ENCODE data around the gene AGBL4.

- TF ChIP-seq POLR2AphosphoS5 (IDR thresholded peaks at IDR 0.05; ENCODE audit: low read depth, low read length) (no peak), POLR2A (IDR thresholded peaks at IDR 0.05; ENCODE audit: low read depth, low read length) (no peak)
Measured at GRCh38 chr1:49016030-49016977, 1007.5 kb downstream of the AGBL4 start.

All from GM12892 (cell line).